Measurements from ENCODE around the gene DNM3.

The DNM3 gene

DNA sequence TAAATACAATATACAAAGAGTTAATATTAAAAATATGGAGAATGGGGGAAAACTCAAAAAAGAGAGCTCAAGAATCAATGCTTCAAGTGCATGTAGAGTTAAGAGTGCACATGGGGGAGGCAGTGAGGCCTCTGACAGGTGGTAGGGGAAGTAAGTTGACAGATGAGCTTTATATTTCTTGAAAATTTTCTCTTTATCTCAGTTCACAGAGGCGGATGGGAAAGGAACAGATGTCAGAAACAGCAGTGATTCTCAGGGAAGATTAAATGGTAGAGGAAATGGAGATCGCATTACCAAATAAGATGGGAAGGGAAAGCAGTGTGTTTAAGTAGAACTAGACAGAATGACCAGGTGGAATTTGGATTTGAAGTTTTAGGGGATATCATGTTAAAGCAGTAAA lies 379.1 kb downstream of the DNM3 start:
- H3K27ac ChIP-seq (ENCODE audit: extremely low read depth, low read depth, low read length): no peak overlapping the region
- POLR2A ChIA-PET: no interaction called here
- H3K36me3 ChIP-seq (ENCODE audit: control insufficient read depth in 2 of 2, insufficient read depth in 1 of 2, low read length in 2 of 2): no peaks in the 10 kb centered on the region
- H3K9me3 ChIP-seq (ENCODE audit: control insufficient read depth, insufficient read depth, low read depth, low read length): no peaks in the 10 kb centered on the region
- H3K4me1 ChIP-seq (ENCODE audit: control insufficient read depth, insufficient read depth, low read length): no peaks in the 10 kb centered on the region
- H3K4me3 ChIP-seq (ENCODE audit: low read depth, low read length): no peak overlapping the region
- no peak for TF ChIP-seq SALL2 (tag by site-specific recombination; IDR thresholded peaks at IDR 0.05; ENCODE audit: borderline replicate concordance)
- TF ChIP-seq ZNF701 (tag by site-specific recombination; IDR thresholded peaks at IDR 0.05): no peak
- no peak for TF ChIP-seq ZNF202 (tag by site-specific recombination; IDR thresholded peaks at IDR 0.05; ENCODE audit: borderline replicate concordance)
- no peak for TF ChIP-seq ZNF19 (tag by site-specific recombination; IDR thresholded peaks at IDR 0.05; ENCODE audit: low read depth)
- TF ChIP-seq, protein P1, sequence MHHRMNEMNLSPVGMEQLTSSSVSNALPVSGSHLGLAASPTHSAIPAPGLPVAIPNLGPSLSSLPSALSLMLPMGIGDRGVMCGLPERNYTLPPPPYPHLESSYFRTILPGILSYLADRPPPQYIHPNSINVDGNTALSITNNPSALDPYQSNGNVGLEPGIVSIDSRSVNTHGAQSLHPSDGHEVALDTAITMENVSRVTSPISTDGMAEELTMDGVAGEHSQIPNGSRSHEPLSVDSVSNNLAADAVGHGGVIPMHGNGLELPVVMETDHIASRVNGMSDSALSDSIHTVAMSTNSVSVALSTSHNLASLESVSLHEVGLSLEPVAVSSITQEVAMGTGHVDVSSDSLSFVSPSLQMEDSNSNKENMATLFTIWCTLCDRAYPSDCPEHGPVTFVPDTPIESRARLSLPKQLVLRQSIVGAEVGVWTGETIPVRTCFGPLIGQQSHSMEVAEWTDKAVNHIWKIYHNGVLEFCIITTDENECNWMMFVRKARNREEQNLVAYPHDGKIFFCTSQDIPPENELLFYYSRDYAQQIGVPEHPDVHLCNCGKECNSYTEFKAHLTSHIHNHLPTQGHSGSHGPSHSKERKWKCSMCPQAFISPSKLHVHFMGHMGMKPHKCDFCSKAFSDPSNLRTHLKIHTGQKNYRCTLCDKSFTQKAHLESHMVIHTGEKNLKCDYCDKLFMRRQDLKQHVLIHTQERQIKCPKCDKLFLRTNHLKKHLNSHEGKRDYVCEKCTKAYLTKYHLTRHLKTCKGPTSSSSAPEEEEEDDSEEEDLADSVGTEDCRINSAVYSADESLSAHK (tag by site-specific recombination; IDR thresholded peaks at IDR 0.05): no peak
- TF ChIP-seq, protein P2, sequence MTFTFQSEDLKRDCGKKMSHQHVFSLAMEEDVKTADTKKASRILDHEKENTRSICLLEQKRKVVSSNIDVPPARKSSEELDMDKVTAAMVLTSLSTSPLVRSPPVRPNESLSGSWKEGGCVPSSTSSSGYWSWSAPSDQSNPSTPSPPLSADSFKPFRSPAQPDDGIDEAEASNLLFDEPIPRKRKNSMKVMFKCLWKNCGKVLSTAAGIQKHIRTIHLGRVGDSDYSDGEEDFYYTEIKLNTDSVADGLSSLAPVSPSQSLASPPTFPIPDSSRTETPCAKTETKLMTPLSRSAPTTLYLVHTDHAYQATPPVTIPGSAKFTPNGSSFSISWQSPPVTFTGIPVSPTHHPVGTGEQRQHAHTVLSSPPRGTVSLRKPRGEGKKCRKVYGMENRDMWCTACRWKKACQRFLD (tag by site-specific recombination; IDR thresholded peaks at IDR 0.05): no peak
- no peak for TF ChIP-seq ZNF266 (tag by site-specific recombination; IDR thresholded peaks at IDR 0.05; ENCODE audit: low read depth)
- TF ChIP-seq ZNF324 (tag by site-specific recombination; IDR thresholded peaks at IDR 0.05): no peak
- TF ChIP-seq, protein P3, sequence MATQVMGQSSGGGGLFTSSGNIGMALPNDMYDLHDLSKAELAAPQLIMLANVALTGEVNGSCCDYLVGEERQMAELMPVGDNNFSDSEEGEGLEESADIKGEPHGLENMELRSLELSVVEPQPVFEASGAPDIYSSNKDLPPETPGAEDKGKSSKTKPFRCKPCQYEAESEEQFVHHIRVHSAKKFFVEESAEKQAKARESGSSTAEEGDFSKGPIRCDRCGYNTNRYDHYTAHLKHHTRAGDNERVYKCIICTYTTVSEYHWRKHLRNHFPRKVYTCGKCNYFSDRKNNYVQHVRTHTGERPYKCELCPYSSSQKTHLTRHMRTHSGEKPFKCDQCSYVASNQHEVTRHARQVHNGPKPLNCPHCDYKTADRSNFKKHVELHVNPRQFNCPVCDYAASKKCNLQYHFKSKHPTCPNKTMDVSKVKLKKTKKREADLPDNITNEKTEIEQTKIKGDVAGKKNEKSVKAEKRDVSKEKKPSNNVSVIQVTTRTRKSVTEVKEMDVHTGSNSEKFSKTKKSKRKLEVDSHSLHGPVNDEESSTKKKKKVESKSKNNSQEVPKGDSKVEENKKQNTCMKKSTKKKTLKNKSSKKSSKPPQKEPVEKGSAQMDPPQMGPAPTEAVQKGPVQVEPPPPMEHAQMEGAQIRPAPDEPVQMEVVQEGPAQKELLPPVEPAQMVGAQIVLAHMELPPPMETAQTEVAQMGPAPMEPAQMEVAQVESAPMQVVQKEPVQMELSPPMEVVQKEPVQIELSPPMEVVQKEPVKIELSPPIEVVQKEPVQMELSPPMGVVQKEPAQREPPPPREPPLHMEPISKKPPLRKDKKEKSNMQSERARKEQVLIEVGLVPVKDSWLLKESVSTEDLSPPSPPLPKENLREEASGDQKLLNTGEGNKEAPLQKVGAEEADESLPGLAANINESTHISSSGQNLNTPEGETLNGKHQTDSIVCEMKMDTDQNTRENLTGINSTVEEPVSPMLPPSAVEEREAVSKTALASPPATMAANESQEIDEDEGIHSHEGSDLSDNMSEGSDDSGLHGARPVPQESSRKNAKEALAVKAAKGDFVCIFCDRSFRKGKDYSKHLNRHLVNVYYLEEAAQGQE (tag by site-specific recombination; IDR thresholded peaks at IDR 0.05): no peak
- TF ChIP-seq KLF10 (tag by site-specific recombination; IDR thresholded peaks at IDR 0.05): no peak
- TF ChIP-seq ZNF560 (tag by site-specific recombination; IDR thresholded peaks at IDR 0.05; ENCODE audit: borderline replicate concordance): no peak
- no peak for TF ChIP-seq SCRT1 (tag by site-specific recombination; IDR thresholded peaks at IDR 0.05; ENCODE audit: borderline replicate concordance)
- TF ChIP-seq ZNF530 (tag by site-specific recombination; IDR thresholded peaks at IDR 0.05; ENCODE audit: low read depth): no peak
- no peak for TF ChIP-seq ZNF10 (tag by site-specific recombination; IDR thresholded peaks at IDR 0.05)
- TF ChIP-seq, protein P4, sequence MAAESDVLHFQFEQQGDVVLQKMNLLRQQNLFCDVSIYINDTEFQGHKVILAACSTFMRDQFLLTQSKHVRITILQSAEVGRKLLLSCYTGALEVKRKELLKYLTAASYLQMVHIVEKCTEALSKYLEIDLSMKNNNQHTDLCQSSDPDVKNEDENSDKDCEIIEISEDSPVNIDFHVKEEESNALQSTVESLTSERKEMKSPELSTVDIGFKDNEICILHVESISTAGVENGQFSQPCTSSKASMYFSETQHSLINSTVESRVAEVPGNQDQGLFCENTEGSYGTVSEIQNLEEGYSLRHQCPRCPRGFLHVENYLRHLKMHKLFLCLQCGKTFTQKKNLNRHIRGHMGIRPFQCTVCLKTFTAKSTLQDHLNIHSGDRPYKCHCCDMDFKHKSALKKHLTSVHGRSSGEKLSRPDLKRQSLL (tag by site-specific recombination; IDR thresholded peaks at IDR 0.05): no peak
- TF ChIP-seq ZNF777 (tag by site-specific recombination; IDR thresholded peaks at IDR 0.05; ENCODE audit: borderline replicate concordance): no peak
- TF ChIP-seq, protein P5, sequence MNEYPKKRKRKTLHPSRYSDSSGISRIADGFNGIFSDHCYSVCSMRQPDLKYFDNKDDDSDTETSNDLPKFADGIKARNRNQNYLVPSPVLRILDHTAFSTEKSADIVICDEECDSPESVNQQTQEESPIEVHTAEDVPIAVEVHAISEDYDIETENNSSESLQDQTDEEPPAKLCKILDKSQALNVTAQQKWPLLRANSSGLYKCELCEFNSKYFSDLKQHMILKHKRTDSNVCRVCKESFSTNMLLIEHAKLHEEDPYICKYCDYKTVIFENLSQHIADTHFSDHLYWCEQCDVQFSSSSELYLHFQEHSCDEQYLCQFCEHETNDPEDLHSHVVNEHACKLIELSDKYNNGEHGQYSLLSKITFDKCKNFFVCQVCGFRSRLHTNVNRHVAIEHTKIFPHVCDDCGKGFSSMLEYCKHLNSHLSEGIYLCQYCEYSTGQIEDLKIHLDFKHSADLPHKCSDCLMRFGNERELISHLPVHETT (tag by site-specific recombination; IDR thresholded peaks at IDR 0.05): no peak
- no peak for TF ChIP-seq ZNF174 (tag by site-specific recombination; IDR thresholded peaks at IDR 0.05)
- TF ChIP-seq ZNF843 (tag by site-specific recombination; IDR thresholded peaks at IDR 0.05): no peak
- no peak for TF ChIP-seq SP7 (tag by site-specific recombination; IDR thresholded peaks at IDR 0.05)
- CTCF ChIA-PET: interaction anchor here (1.7 kb wide), 1 partner anchor 179 kb away, joined by 4 read pairs; no protein-coding TSS in a partner anchor
